Kidney capillary endothelial cell (primary cell): ENCODE data around the gene GNGT2.
A peak's percentile ranks its signal among the peaks of the same experiment; 100 is the strongest.

Source experiments
- DNase-seq: peaks from one replicate; pipeline ENCODE4 v3.0.0-alpha.2; 2018; ENCODE audit warnings: low spot score

The GNGT2 gene

GRCh38 chr17:49210158-49211029 lies at the start of gene GNGT2, which contains the start of gene ABI3:
GNGT2 (minus strand) TSS chr17:49210574; CDS start chr17:49207422, 3,152 bp downstream.
ABI3 (plus strand) TSS chr17:49210707; CDS start chr17:49210725, 18 bp downstream.
- DNase-seq, result peak; percentile 91

- no peak for DNase-seq
Observed at GRCh38 chr17:49259663-49260010, 49.3 kb upstream of the GNGT2 start.

GRCh38 chr17:49258394-49258793 lies 48.0 kb upstream of the GNGT2 start:
- no peak for DNase-seq

GRCh38 chr17:49255125-49255524 lies 44.8 kb upstream of the GNGT2 start:
- no peak for DNase-seq

- DNase-seq, result no peak
Observed at GRCh38 chr17:49254066-49254465, 43.7 kb upstream of the GNGT2 start.

DNA sequence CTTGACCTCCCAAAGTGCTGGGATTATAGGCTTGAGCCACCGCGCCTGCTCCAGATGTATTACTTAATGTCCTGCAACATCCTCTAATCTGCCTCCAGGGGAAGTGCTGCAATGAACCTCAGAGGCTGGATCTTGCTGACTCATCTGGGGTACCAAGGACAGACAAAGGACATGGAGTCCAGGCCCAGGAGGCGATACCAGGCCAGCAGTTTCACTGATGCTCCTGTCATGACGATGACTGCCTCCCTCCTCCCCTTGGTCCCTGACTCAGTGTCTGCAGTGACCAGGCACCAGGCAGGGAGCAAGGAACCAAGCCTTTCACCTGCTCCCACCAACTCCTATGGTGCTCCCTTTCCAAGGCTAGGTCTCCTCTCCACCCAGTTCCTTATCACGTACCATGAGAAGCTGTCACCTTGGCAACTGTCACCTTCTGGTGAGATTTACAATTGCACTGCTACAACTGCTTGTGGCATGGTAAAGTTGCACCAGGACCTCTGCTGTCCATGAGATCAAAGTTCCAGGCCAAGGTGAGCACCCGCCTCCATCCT lies 41.8 kb upstream of the GNGT2 start:
- DNase-seq, result no peak

DNA sequence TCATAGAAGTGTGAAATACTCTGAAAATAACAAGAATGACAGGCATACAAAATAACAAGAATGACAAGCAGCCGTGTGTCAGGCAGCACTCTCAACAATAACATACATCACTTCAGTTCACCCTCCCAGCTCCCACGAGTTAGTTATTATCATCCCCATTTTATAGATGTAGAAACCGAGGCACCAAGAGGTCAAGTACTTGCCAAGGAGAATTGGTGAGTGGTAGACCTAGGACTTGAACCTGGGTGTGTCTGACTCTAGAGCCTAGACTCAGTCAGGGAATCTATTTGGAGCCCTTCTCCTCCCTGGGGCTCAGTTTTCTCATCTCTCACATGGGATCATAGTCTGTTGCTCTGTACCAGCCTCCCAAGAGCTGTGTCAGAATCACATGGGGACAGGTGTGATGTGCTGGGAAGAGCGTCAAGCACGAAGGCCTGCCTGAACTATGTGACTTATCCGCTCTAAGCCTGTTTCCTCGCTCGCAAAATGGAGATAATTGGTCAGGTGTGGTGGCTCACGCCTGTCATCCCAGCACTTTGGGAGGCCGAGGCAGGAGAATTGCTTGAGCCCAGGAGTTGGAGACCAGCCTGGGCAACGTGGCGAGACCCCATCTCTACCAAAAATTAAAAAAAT lies 39.6 kb upstream of the GNGT2 start:
- no peak for DNase-seq

DNA sequence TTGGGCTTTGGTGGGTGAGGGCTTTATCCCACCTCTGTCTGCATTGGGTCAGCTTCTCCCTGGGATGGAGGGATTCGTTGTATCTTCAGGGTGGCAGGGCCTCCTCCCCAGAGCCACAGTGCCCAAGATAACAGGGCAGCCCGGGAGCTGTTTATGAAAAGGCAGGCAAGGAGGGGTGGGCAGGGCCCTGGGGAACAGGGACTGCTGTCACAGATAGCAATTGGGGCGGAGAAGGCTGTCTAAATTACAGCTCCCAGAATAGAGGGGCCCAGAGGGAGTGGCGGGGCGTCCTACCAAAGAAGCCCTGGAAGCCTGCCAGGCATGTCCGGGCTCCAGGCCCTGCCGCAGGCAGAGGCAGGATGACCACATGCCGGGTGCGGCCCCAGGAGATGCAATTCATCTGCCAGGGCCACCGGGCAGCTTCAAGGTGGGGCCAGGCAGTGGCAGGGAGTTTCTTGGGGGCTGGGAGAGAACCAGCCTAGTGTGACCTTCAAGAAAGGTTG lies 39.0 kb upstream of the GNGT2 start:
- no peak for DNase-seq

DNA sequence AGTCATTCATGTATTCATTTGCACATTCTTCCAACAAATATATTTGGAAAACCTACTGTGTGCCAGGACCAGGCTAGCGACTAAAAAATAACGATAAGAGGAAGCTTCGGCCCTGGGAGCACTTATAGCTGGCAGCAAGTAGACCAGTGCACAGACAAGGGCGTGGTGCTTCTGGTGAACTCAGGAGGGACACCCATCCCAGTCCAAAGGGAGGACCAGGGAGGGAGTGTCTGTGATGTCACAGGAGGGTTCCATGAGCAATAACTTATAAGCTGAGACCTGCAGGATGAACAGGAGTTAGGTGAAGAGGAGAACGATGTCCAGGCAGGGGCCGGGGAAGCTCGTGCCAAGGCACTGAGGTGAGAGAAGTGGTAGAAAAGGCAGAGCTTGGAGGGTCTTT lies 37.6 kb upstream of the GNGT2 start:
- DNase-seq, result no peak

DNA sequence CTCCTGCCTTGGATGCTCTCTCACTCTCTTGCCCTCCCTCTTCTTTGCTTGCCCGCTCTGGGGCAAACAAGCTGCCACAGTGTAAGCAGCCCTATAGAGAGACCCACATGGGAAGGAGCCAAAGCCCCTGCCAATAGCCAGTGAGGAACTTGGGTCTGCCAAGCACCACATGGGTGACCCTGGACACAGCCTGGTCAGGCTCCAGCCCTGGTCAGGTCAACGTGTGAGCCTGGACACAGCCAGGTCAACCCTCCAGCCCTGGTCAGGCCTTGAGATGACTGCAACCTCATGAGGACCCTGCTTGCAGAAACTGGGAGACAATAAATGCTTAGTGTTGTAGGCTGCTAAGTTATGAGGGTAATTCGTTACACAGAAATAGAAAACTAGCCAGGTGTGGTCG lies 34.5 kb upstream of the GNGT2 start:
- no peak for DNase-seq

GRCh38 chr17:49242813-49243212 lies 32.4 kb upstream of the GNGT2 start:
- DNase-seq, result no peak

GRCh38 chr17:49241692-49242397 lies 31.5 kb upstream of the GNGT2 start:
- DNase-seq, result no peak

- DNase-seq, result no peak
Observed at GRCh38 chr17:49241040-49241439, 30.7 kb upstream of the GNGT2 start.

- DNase-seq, result no peak
Observed at GRCh38 chr17:49240619-49241018, 30.2 kb upstream of the GNGT2 start.

GRCh38 chr17:49239963-49240362 lies 29.6 kb upstream of the GNGT2 start:
- DNase-seq, result no peak

- no peak for DNase-seq
Observed at GRCh38 chr17:49235896-49236295, 25.5 kb upstream of the GNGT2 start.

- no peak for DNase-seq
Observed at GRCh38 chr17:49234509-49235080, 24.2 kb upstream of the GNGT2 start.

DNA sequence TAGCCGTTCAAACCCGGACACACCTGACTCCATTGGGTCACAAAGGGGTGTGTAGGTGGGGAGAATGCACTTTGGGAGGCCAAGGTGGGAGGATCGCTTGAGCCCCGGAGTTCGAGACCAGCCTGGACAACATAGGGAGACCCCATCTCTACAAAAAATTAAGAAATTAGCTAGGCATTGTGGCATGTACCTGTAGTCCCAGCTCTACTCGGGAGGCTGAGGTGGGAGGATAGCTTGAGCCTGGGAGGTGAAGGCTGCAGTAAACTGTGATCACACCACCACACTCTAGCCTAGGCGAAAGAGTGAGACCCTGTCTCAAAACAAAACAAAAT lies 21.2 kb upstream of the GNGT2 start:
- no peak for DNase-seq

DNA sequence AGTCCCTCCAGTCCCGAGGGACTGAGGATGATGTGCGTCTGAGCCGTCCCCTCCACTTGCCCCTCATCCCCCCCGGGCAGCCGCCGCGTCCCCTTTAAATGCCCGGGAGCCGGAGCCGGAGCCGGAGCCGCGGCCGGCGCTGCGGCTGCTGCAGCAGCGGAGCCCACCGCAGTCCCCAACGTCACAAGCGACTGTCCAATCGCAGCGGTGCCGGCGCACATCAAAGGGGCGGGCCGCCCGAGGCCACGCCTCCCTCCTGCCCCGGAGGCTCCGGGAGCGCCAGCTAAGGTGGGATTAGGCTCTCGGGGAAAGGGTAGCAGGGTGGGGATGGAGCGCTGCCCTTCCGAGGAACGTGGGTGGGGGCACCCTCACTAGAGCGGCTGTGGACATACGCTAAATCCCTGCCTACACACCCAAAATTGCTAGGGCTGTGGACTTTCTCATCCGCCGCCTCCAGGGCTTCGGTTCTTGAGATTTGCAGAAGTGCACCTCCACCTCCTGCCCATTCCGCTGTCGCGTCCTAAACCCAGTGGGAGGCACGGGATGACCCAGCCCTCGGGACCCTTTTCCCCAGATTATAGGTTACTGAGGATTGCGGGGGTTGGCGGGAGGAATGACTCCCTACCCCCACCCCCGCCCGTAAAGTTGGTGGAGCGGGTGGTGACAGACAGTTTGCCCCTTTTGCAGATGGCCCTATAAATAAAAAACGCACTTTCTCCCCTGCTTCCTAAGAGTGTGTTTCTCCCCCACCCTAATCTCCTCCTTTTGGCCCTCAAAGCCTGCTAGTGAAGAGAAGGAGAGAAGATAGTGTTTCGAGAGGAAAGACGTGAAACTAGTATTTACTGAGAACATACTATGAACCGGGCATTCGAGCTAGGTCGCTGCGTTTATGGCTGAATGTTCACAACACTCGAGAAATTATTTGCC lies 20.5 kb upstream of the GNGT2 start, which contains the start of gene PHOSPHO1:
PHOSPHO1 (minus strand) TSS at position 152 of the 927 bp plus-strand sequence. CDS start 4,096 bp downstream, outside the sequence.
- peak; percentile 80 for DNase-seq

GRCh38 chr17:49229805-49230600 lies 19.6 kb upstream of the GNGT2 start:
- no peak for DNase-seq
